ENCODE results near the gene ALDOC. TPM values are rescaled to one million over a fixed set of nuclear protein-coding genes. Genes with fewer than 3 reads are reported as not detected.

Gene ALDOC
- total and polyA plus RNA-seq, 4 donors, result 40.1 to 131 (median 94.8) TPM

- TF ChIP-seq HNF4G (IDR thresholded peaks at IDR 0.05), result no peak
- TF ChIP-seq ATF3 (IDR thresholded peaks at IDR 0.05), result no peak
Observed at GRCh38 chr17:28613931-28614381, 37.3 kb upstream of the ALDOC start, which contains the start of gene RSKR (continued).

GRCh38 chr17:28612936-28613872 lies 36.5 kb upstream of the ALDOC start:
- Histone ChIP-seq H3K27me3 (ENCODE audit: control insufficient read depth in 4 of 4, insufficient read depth in 4 of 4, low read length in 3 of 4) (no peaks in the 10 kb centered on the region), H3K36me3 (ENCODE audit: control insufficient read depth in 4 of 4, insufficient read depth in 3 of 4, low read depth in 1 of 4, low read length in 3 of 4) (peaks cover 14 to 60% (median 37%) of the 10 kb centered on the region in 4 donors), H3K9ac (ENCODE audit: low read depth in 1 of 2, low read length in 2 of 2) (no peak overlapping the region), H3K4me3 (ENCODE audit: low read depth in 1 of 3, low read length in 3 of 3) (no peak overlapping the region), H3K9me3 (ENCODE audit: control insufficient read depth in 4 of 4, low read length in 3 of 4) (no peaks in the 10 kb centered on the region), H3K4me1 (ENCODE audit: control insufficient read depth in 4 of 4, insufficient read depth in 4 of 4, low read length in 3 of 4) (no peaks in the 10 kb centered on the region), H3K27ac (ENCODE audit: low read depth in 1 of 2, low read length in 2 of 2) (no peak overlapping the region)
- DNase-seq (ENCODE audit: low spot score), result no peak
- WGBS, result 82% methylated on average over 6 of the region's 6 CpGs
- TF ChIP-seq HNF4G (IDR thresholded peaks at IDR 0.05) (no peak), RAD21 (IDR thresholded peaks at IDR 0.05) (peak; percentile 76 to 79), HNF4A (conservative IDR thresholded peaks at IDR 0.05) (no peak), TAF1 (conservative IDR thresholded peaks at IDR 0.05) (no peak), GABPA (IDR thresholded peaks at IDR 0.05 in 1 of 2, conservative IDR thresholded peaks at IDR 0.05 in 1 of 2) (no peak), RXRA (IDR thresholded peaks at IDR 0.05) (peak in 1 of 2 donors; percentile 10), NR2F2 (IDR thresholded peaks at IDR 0.05) (no peak)
- TF ChIP-seq, protein P1, sequence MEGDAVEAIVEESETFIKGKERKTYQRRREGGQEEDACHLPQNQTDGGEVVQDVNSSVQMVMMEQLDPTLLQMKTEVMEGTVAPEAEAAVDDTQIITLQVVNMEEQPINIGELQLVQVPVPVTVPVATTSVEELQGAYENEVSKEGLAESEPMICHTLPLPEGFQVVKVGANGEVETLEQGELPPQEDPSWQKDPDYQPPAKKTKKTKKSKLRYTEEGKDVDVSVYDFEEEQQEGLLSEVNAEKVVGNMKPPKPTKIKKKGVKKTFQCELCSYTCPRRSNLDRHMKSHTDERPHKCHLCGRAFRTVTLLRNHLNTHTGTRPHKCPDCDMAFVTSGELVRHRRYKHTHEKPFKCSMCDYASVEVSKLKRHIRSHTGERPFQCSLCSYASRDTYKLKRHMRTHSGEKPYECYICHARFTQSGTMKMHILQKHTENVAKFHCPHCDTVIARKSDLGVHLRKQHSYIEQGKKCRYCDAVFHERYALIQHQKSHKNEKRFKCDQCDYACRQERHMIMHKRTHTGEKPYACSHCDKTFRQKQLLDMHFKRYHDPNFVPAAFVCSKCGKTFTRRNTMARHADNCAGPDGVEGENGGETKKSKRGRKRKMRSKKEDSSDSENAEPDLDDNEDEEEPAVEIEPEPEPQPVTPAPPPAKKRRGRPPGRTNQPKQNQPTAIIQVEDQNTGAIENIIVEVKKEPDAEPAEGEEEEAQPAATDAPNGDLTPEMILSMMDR (IDR thresholded peaks at IDR 0.05; ENCODE audit: low read depth, low read length, missing input control), result peak; percentile 47

GRCh38 chr17:28612531-28612930 lies 35.8 kb upstream of the ALDOC start:
- H3K4me3 ChIP-seq (ENCODE audit: low read depth in 1 of 3, low read length in 3 of 3), result no peak overlapping the region
- no peaks in the 10 kb centered on the region for H3K27me3 ChIP-seq (ENCODE audit: control insufficient read depth in 4 of 4, insufficient read depth in 4 of 4, low read length in 3 of 4)
- no peak for DNase-seq (ENCODE audit: low spot score)
- no peaks in the 10 kb centered on the region for H3K4me1 ChIP-seq (ENCODE audit: control insufficient read depth in 4 of 4, insufficient read depth in 4 of 4, low read length in 3 of 4)
- no peaks in the 10 kb centered on the region for H3K9me3 ChIP-seq (ENCODE audit: control insufficient read depth in 4 of 4, low read length in 3 of 4)
- WGBS, result 56% methylated on average over 2 of the region's 2 CpGs
- no peak overlapping the region for H3K9ac ChIP-seq (ENCODE audit: low read depth in 1 of 2, low read length in 2 of 2)
- H3K27ac ChIP-seq (ENCODE audit: low read depth in 1 of 2, low read length in 2 of 2), result no peak overlapping the region
- H3K36me3 ChIP-seq (ENCODE audit: control insufficient read depth in 4 of 4, insufficient read depth in 3 of 4, low read depth in 1 of 4, low read length in 3 of 4), result peaks cover 14 to 56% (median 37%) of the 10 kb centered on the region in 4 donors
- no peak for TF ChIP-seq HNF4A (conservative IDR thresholded peaks at IDR 0.05)
- TF ChIP-seq YY1 (IDR thresholded peaks at IDR 0.05), result no peak
- TF ChIP-seq, protein P1 (IDR thresholded peaks at IDR 0.05; ENCODE audit: low read depth, low read length, missing input control), result no peak
- no peak for TF ChIP-seq GABPA (IDR thresholded peaks at IDR 0.05 in 1 of 2, conservative IDR thresholded peaks at IDR 0.05 in 1 of 2)
- TF ChIP-seq SP1 (IDR thresholded peaks at IDR 0.05), result no peak
- TF ChIP-seq ZBTB33 (IDR thresholded peaks at IDR 0.05), result no peak
- TF ChIP-seq, protein P2, sequence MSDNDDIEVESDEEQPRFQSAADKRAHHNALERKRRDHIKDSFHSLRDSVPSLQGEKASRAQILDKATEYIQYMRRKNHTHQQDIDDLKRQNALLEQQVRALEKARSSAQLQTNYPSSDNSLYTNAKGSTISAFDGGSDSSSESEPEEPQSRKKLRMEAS (IDR thresholded peaks at IDR 0.05), result no peak
- TF ChIP-seq ATF3 (IDR thresholded peaks at IDR 0.05), result no peak
- no peak for TF ChIP-seq HNF4G (IDR thresholded peaks at IDR 0.05)
- TF ChIP-seq RXRA (IDR thresholded peaks at IDR 0.05), result no peak
- no peak for TF ChIP-seq RAD21 (IDR thresholded peaks at IDR 0.05)
- no peak for TF ChIP-seq JUND (IDR thresholded peaks at IDR 0.05)
- no peak for TF ChIP-seq FOXA2 (IDR thresholded peaks at IDR 0.05)
- TF ChIP-seq TAF1 (conservative IDR thresholded peaks at IDR 0.05), result no peak
- TF ChIP-seq FOXA1 (IDR thresholded peaks at IDR 0.05), result no peak
- TF ChIP-seq NR2F2 (IDR thresholded peaks at IDR 0.05), result no peak
- TF ChIP-seq EGR1 (IDR thresholded peaks at IDR 0.05; ENCODE audit: low read depth in 2 of 2), result no peak

Measured in liver (tissue), 9 donors.